ENCODE data around the gene SH3GLB1.
A peak's percentile ranks its signal among the peaks of the same experiment; 100 is the strongest.

Gene SH3GLB1

GRCh38 chr1:86773341-86774288 is 69.2 kb downstream of the SH3GLB1 start:
- Mint-ChIP-seq H3K27ac (peak overlapping the region; percentile 81), H3K9me3 (no peaks in the 10 kb centered on the region), H3K36me3 (no peaks in the 10 kb centered on the region), H3K4me1 (peaks cover 15 to 18% of the 10 kb centered on the region in 2 donors), H3K27me3 (no peaks in the 10 kb centered on the region), H3K4me3 (peak overlapping the region; percentile 23 to 31)
- no peak for ATAC-seq (replicated peaks)
- no peak for DNase-seq

DNA sequence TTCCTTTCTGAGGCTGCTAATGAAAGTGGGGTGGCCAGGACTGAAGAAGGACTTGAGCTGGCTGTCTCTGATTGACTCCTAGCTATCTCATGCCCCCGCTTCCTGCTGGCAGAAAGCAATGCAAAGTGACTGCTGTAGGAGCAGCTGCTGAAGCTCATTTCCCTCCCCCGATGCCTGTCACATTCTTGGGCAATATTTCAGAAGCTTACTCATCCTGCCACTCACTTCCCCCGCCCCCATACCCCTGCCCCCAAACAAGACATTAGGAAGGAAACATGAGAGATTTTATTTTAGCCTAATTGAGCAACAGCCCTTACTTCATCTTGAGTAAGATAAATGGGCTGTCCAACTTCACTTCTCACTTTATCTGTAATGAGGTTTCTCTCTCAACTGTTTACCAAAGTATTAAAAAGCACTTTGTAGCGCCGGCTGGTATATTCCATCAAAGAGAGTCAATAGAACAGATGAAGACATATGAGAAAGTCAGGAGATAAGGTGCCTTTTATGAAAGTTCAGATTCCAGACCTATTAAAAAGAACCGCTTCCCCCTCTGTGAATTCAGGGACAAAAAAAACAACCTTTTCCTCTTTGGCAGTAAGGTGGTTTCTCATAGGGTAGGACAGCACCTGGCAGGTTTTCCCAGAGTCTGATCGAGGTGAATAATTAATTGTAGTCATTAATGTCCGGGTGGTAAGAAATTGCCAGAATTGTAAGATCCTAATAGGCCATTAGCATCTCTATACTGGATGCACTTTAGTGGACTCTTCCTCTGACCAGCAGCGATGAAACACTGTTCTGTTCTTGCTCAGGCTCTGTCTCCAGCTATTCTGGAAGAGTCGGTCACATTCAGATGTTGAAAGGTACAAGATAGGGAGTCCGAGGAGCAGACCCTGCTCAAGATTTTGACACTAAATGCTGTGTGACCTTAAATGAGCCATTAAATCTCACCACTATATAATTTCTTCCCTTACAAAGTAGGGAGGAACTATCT is 70.2 kb downstream of the SH3GLB1 start:
- Mint-ChIP-seq H3K9me3 (no peaks in the 10 kb centered on the region), H3K27me3 (no peaks in the 10 kb centered on the region), H3K36me3 (no peaks in the 10 kb centered on the region), H3K27ac (peak overlapping the region; percentile 81), H3K4me3 (peak overlapping the region; percentile 23 to 31), H3K4me1 (peaks cover 15 to 18% of the 10 kb centered on the region in 2 donors)
- ATAC-seq (replicated peaks) (peak; percentile 86 to 91), DNase-seq (peak; percentile 34)

DNA sequence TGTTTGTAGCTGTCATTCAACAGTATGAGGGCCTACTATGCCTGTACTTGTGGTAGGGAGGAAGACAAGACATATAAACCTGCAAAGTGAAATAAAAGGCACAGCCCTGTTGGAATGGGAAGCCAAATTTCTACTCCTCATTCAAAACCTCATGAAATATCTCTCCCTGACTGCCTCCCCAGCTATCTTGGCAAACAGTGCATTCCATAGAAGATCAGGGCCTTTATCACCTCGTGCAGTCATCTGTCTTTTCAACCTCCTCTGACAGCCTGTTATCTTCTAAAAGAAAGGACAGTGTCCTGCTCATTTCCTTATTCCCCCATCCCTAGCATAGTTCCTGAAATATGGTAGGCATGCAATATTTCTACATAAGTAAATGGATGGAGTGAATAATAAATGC is 71.0 kb downstream of the SH3GLB1 start:
- H3K27ac Mint-ChIP-seq = no peak overlapping the region
- H3K36me3 Mint-ChIP-seq = no peaks in the 10 kb centered on the region

GRCh38 chr1:86776108-86776507 is 71.7 kb downstream of the SH3GLB1 start:
- ATAC-seq (replicated peaks) (no peak), DNase-seq (no peak)
- H3K27ac Mint-ChIP-seq = no peak overlapping the region
- H3K36me3 Mint-ChIP-seq = no peaks in the 10 kb centered on the region
- H3K4me1 Mint-ChIP-seq = peaks cover 15 to 18% of the 10 kb centered on the region in 2 donors
- no peaks in the 10 kb centered on the region for H3K9me3 Mint-ChIP-seq
- H3K4me3 Mint-ChIP-seq = no peak overlapping the region
- no peaks in the 10 kb centered on the region for H3K27me3 Mint-ChIP-seq

More for the DNA sequence above, 71.0 kb downstream of the SH3GLB1 start:
- Mint-ChIP-seq H3K4me3 (no peak overlapping the region), H3K9me3 (no peaks in the 10 kb centered on the region), H3K27me3 (no peaks in the 10 kb centered on the region), H3K4me1 (peaks cover 15 to 18% of the 10 kb centered on the region in 2 donors)
- no peak for DNase-seq
- no peak for ATAC-seq (replicated peaks)

GRCh38 chr1:86778569-86779239 is 74.3 kb downstream of the SH3GLB1 start:
- Mint-ChIP-seq H3K27ac (no peak overlapping the region), H3K4me3 (no peak overlapping the region), H3K4me1 (peaks cover 10 to 12% of the 10 kb centered on the region in 2 donors), H3K27me3 (peaks cover 0 to 6% of the 10 kb centered on the region in 2 donors), H3K9me3 (peaks cover 1 to 7% of the 10 kb centered on the region in 2 donors), H3K36me3 (peaks cover 1 to 6% of the 10 kb centered on the region in 2 donors)
- DNase-seq = no peak
- ATAC-seq (replicated peaks) = no peak

DNA sequence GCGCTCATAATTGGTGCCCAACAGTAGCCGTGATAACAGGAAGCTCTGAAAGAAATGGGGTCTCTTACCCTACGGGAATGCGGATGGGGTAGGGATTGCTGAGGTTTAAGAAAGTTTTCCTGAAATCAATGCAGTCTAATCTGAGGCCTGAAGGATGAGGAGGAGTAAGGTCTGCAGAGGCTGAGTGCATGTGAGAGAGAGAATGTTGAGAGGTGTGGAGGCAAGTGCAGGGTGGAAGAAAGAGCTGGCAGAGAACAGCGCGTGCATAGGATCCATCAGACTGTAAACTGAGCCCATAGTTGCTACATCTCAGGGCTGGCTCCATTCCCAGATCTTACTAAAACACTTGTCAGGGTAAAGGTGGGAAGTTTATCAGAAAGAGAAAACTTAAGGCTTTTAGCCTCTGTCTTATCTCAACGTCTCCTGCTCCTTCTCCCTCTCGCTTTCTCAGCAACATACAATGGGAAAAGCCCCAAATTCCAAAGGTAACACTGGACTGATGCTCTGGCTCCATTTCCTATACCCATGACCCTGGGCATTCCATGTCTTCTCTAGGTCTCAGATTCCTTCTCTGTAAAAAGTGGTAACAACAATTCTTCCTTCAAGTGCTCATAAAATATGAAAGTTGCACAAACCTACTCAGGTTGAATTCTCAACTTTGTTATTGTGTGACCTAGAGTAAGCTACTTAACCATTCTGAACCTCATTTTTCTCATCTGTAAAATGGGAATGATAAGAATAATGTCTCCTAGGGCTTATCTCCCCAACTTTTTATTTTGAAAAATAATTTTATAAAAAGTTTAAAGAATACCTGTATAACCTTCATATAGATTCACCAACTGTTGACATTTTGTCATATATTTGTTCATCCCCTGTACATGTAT is 75.2 kb downstream of the SH3GLB1 start:
- H3K4me3 Mint-ChIP-seq = no peak overlapping the region
- H3K9me3 Mint-ChIP-seq = peaks cover 1 to 7% of the 10 kb centered on the region in 2 donors
- no peak overlapping the region for H3K27ac Mint-ChIP-seq
- peaks cover 0 to 6% of the 10 kb centered on the region in 2 donors for H3K27me3 Mint-ChIP-seq
- no peak for DNase-seq
- ATAC-seq (replicated peaks) = no peak
- peaks cover 2 to 4% of the 10 kb centered on the region in 2 donors for H3K4me1 Mint-ChIP-seq
- H3K36me3 Mint-ChIP-seq = peaks cover 1 to 6% of the 10 kb centered on the region in 2 donors

DNA sequence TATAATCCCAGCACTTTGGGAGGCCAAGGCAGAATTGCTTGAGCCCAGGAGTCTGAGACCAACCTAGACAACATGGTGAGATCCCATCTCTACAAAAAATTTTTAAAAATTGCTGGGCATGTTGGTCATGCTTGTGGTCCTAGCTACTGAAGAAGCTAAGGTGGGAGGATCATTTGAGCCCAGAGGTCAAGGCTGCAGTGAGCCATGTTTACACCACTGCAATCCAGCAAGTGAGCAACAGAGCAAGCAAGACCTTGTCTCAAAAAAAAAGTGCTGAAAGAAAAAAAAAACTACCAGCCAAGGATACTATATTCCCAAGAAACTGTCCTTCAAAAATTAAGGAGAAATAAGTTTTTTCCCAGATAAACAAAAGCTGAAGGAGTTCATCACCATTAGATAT is 78.1 kb downstream of the SH3GLB1 start:
- H3K27me3 Mint-ChIP-seq = peaks cover 0 to 6% of the 10 kb centered on the region in 2 donors
- ATAC-seq (replicated peaks) (no peak), DNase-seq (no peak)
- peaks cover 0 to 3% of the 10 kb centered on the region in 2 donors for H3K4me1 Mint-ChIP-seq
- no peak overlapping the region for H3K27ac Mint-ChIP-seq
- H3K9me3 Mint-ChIP-seq = peaks cover 1 to 7% of the 10 kb centered on the region in 2 donors
- H3K36me3 Mint-ChIP-seq = peaks cover 1 to 6% of the 10 kb centered on the region in 2 donors
- H3K4me3 Mint-ChIP-seq = no peak overlapping the region

- no peak overlapping the region for H3K4me3 Mint-ChIP-seq
- H3K4me1 Mint-ChIP-seq = peaks cover 8% of the 10 kb centered on the region in 2 donors
- no peaks in the 10 kb centered on the region for H3K36me3 Mint-ChIP-seq
- ATAC-seq (replicated peaks) = no peak
- H3K9me3 Mint-ChIP-seq = peaks cover 0 to 1% of the 10 kb centered on the region in 2 donors
- no peak overlapping the region for H3K27ac Mint-ChIP-seq
- DNase-seq = no peak
- H3K27me3 Mint-ChIP-seq = no peaks in the 10 kb centered on the region
Measured at GRCh38 chr1:86787621-86788020, 83.2 kb downstream of the SH3GLB1 start.

- H3K4me3 Mint-ChIP-seq = no peak overlapping the region
- no peaks in the 10 kb centered on the region for H3K27me3 Mint-ChIP-seq
- H3K36me3 Mint-ChIP-seq = no peaks in the 10 kb centered on the region
- no peak overlapping the region for H3K27ac Mint-ChIP-seq
- H3K9me3 Mint-ChIP-seq = peaks cover 0 to 1% of the 10 kb centered on the region in 2 donors
- ATAC-seq (replicated peaks) = peak; percentile 16 to 33
- peaks cover 8% of the 10 kb centered on the region in 2 donors for H3K4me1 Mint-ChIP-seq
- no peak for DNase-seq
Measured at GRCh38 chr1:86788300-86789206, 84.2 kb downstream of the SH3GLB1 start.

GRCh38 chr1:86795316-86795715 is 90.9 kb downstream of the SH3GLB1 start:
- H3K4me1 Mint-ChIP-seq = peaks cover 13 to 16% of the 10 kb centered on the region in 2 donors
- no peaks in the 10 kb centered on the region for H3K36me3 Mint-ChIP-seq
- H3K4me3 Mint-ChIP-seq = no peak overlapping the region
- no peaks in the 10 kb centered on the region for H3K27me3 Mint-ChIP-seq
- H3K27ac Mint-ChIP-seq = no peak overlapping the region
- DNase-seq = no peak
- ATAC-seq (replicated peaks) = no peak
- peaks cover 0 to 1% of the 10 kb centered on the region in 2 donors for H3K9me3 Mint-ChIP-seq
